ENCODE measurements around the gene PDE7B. TPM values are rescaled to one million over a fixed set of nuclear protein-coding genes. Genes with fewer than 3 reads are reported as not detected.

PDE7B gene
- total and polyA plus RNA-seq, 2 of the 13 experiments (the other 11 are each of a cell fraction or from before 2014, with no cell fraction given), result not detected

GRCh38 chr6:135801755-135802465 lies 49.6 kb upstream of the PDE7B start:
- Histone ChIP-seq H3K27ac (ENCODE audit: extremely low read length, insufficient read depth, low read length) (no peak overlapping the region), H3K79me2 (ENCODE audit: insufficient read depth, low read length) (no peaks in the 10 kb centered on the region), H4K20me1 (ENCODE audit: insufficient read depth, low read length) (no peaks in the 10 kb centered on the region), H3K4me3 (replicated peaks in 1 of 3; ENCODE audit: insufficient read depth in 1 of 3, low read depth in 2 of 3, low read length in 3 of 3) (no peak overlapping the region), H3K36me3 (replicated peaks in 1 of 2; ENCODE audit: control insufficient read depth in 1 of 2, insufficient read depth in 2 of 2, low read length in 2 of 2) (no peaks in the 10 kb centered on the region), H3K4me2 (ENCODE audit: low read depth, low read length) (no peak overlapping the region), H3K4me1 (ENCODE audit: insufficient read depth, low read length) (no peaks in the 10 kb centered on the region), H3K9me3 (ENCODE audit: low read length) (no peaks in the 10 kb centered on the region), H3K9ac (ENCODE audit: insufficient read depth, low read depth, low read length) (no peak overlapping the region), H3K27me3 (ENCODE audit: control insufficient read depth in 1 of 2, insufficient read depth in 2 of 2, low read length in 2 of 2) (no peaks in the 10 kb centered on the region), H2AFZ (ENCODE audit: low read length) (no peak overlapping the region)
- ATAC-seq (no peak), DNase-seq (ENCODE audit: low spot score) (no peak), FAIRE-seq (no peak)
- intact Hi-C loops (cut with micrococcal nuclease; ENCODE audit: unreplicated experiment) (no loop called here), in situ Hi-C loops (cut with HindIII; ENCODE audit: extremely low pct_ligation_motif_present, low pct_unique_long_range_greater_than_20kb) (no loop called here)
- BruUV-seq (replicated peaks), result no TSS peak
- CTCF ChIA-PET (ENCODE audit: low intra/inter-chr PET ratio, low total read pairs), result no interaction called here
- TF ChIP-seq ZNF644 (CRISPR knock-in tag; IDR thresholded peaks at IDR 0.05; ENCODE audit: low read depth) (no peak), SYNCRIP (IDR thresholded peaks at IDR 0.05; ENCODE audit: insufficient read depth, low read depth, low read length) (no peak), JUNB (CRISPR knock-in tag; IDR thresholded peaks at IDR 0.05; ENCODE audit: borderline replicate concordance) (no peak), CREM (IDR thresholded peaks at IDR 0.05) (no peak), CREM (CRISPR knock-in tag; IDR thresholded peaks at IDR 0.05) (no peak), CREB3 (CRISPR knock-in tag; IDR thresholded peaks at IDR 0.05) (no peak), ZNF205 (CRISPR knock-in tag; IDR thresholded peaks at IDR 0.05) (no peak), ZNF672 (CRISPR knock-in tag; IDR thresholded peaks at IDR 0.05) (no peak), RFX5 (IDR thresholded peaks at IDR 0.05; ENCODE audit: low read depth, low read length) (no peak), NR0B2 (CRISPR knock-in tag; IDR thresholded peaks at IDR 0.05) (no peak), ZHX1 (CRISPR knock-in tag; IDR thresholded peaks at IDR 0.05; ENCODE audit: low read depth) (no peak)
- POLR2A ChIA-PET, result no interaction called here
- WGBS (ENCODE audit: low lambda C conversion rate), result 6% methylated on average over 2 of the region's 2 CpGs
